Activated T-helper 9 cell treated with anti-CD3 and anti-CD28 coated beads, Interleukin-2, amount 50 U/mL, for 16 hours (primary cell): ENCODE results near the gene CALHM2.

ENCODE experiments used
- DNase-seq: peaks from one replicate; pipeline ENCODE4 v3.0.0-alpha.2; 2020; ENCODE audit warnings: low read depth

The CALHM2 gene

DNA sequence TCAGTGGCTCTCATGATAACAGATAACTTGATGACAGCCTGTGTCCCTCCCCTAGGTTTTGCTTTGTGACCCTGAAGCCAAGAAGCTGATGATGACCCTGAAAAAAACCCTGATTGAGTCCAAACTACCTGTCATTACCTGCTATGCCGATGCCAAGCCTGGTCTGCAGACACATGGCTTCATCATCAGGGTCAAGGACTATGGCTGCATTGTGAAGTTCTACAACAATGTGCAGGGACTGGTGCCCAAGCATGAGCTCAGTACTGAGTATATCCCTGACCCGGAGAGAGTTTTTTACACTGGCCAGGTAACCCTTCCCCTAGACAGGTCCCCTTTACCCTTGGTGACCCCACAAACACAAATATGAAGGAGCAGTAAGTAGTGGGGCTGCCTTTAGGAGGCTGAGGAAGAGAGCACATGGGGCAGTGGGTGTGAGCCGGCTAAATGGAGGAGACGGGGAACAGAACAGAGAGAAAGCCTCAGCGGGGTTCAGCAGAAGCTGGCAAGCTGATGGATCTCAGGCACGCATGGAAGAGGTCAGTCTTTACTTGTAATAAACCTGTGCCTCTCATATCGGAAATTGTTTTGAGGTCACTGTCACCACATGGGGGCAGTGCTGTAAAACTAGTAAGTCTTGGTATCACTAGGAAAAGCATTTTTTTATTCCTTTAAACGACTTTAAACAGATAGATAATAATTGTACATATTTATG, 35.6 kb downstream of the CALHM2 start:
- DNase-seq: no peak

- no peak for DNase-seq
Observed at GRCh38 chr10:103415581-103415980, 36.6 kb downstream of the CALHM2 start.

GRCh38 chr10:103413564-103413963, 38.6 kb downstream of the CALHM2 start:
- no peak for DNase-seq

DNA sequence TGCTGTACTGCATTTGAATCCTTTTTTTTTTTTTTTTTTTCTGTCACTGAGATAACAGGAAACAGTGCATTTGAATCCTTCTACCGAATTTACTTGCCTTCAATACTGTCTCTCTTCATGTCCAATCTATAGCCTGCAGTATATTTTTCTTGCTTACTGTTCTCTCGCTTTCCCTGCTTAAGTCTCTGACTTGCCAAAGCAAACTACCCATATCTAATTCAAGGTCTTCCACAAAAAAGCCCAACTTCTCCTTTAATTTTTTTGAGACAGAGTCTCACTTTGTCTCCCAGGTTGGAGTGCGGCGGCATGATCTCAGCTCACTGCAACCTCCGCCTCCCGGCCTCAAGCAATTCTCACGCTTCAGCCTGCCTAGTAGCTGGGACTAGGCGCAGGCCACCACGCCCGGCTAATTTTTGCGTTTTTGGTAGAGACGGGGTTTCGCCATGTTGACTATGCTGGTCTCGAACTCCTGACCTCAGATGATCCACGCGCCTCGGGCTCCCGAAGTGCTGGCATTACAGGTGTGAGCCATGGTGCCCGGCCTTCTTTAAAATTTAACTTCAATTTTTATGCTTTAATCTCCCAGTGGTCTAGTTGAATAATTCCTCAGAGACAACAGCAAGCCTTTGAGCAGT, 54.9 kb downstream of the CALHM2 start:
- DNase-seq: no peak

DNA sequence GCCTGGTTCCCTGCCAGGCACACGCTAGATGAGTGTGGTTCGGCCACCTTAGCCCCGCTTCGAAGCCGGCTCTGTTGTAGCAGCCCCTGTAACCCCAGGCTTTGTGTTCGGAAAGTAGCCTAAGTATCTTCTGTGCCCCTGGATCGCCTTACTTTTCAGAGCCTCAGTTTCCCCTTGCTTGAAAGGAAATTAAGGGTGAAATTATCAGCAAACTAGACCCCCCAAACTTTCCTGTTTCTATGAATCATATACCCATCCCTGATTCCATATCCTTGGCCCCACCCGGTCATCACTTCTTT, 55.4 kb downstream of the CALHM2 start:
- no peak for DNase-seq
